ENCODE measurements around the gene ARHGDIB. TPM values are rescaled to one million over a fixed set of nuclear protein-coding genes. Genes with fewer than 3 reads are reported as not detected.

ARHGDIB gene
- 3.9 and 78.3 TPM in 2 replicates for total RNA-seq (ENCODE audit: low replicate concordance)

GRCh38 chr12:14961466-14962152 is at the start of gene ARHGDIB:
ARHGDIB (minus strand) TSS chr12:14961601; CDS start chr12:14950712, 10,889 bp downstream.

DNA sequence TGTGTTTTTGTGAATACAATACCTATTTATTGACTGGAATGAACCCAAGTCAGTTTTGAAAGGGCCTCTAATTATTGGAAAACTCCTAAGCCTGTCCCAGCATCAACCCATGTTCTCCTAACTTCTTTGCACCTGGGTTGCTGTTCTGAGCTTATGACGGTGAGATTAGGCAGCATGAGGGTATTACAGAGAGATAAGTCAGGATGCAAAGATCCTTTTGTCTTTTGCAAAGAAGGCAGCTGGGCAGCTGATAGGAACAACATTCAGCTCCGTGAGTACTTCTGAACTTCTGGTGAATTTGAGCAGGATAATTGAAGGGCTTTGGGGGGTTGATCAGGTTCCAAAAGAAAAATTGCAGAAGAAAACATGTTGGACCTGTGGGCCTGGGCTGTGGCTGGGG is 11.4 kb upstream of the ARHGDIB start, which contains the start of gene PDE6H:
Gene PDE6H (plus strand): TSS at position 227 of the 400 bp plus-strand sequence. CDS start 4,971 bp downstream, outside the sequence.

DNA sequence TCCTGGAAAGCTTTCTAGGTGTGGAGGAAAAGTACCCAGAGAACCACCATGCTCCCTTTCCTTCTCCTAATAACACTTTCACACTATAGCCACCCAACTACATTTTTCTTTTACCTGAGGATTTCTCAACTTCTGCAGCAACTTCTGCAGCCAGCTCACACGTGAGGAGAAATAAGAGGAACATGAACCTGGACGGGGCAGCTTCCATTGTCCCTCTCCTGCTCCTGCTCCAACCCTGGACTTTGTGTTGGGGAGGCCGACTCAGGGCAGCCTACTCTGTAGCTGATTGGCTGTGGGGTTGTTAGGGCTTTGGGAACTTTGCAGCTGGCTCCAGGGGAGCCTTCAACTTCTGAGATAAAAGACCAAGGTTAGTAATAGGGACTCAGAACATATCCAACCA is 23.1 kb downstream of the ARHGDIB start, which contains the start of gene ERP27:
Gene ERP27 (minus strand): TSS at position 237 of the 400 bp plus-strand sequence. CDS start 29 bp downstream, at position 208.

Other genes with a start within 250 kb of the ARHGDIB start
- 5.6 and 14.1 TPM in 2 replicates for gene WBP11, start 158.1 kb downstream of the ARHGDIB start, total RNA-seq (ENCODE audit: low replicate concordance)
- 0.23 and 1.3 TPM in 2 replicates for gene C12orf60, start 157.9 kb downstream of the ARHGDIB start, total RNA-seq (ENCODE audit: low replicate concordance)
- gene SMCO3, start 147.4 kb downstream of the ARHGDIB start, total RNA-seq (ENCODE audit: low replicate concordance) = 0.23 and 1.1 TPM in 2 replicates
- gene ART4, start 118.1 kb downstream of the ARHGDIB start, total RNA-seq (ENCODE audit: low replicate concordance) = 0.82 and 33.4 TPM in 2 replicates
- 26.6 and 1,179 TPM in 2 replicates for gene MGP, start 75.7 kb downstream of the ARHGDIB start, total RNA-seq (ENCODE audit: low replicate concordance)
- gene ERP27, start 23.1 kb downstream of the ARHGDIB start, total RNA-seq (ENCODE audit: low replicate concordance) = 0.23 TPM in 1 of 2 replicates, not detected in the other
- gene PDE6H, start 11.4 kb upstream of the ARHGDIB start, total RNA-seq (ENCODE audit: low replicate concordance) = not detected in 2 replicates